Measurements from ENCODE around the gene TRIM61. TPM values are rescaled to one million over a fixed set of nuclear protein-coding genes. Genes with fewer than 3 reads are reported as not detected.
"Not testable (repeated sequence)": the region's sequence is repeated elsewhere in the genome, so short reads cannot be mapped to it uniquely, and the experiment has no call there.

TRIM61 gene
- total RNA-seq, 3 donors from 2014 or later: 0.73 TPM; not detected in 2

DNA sequence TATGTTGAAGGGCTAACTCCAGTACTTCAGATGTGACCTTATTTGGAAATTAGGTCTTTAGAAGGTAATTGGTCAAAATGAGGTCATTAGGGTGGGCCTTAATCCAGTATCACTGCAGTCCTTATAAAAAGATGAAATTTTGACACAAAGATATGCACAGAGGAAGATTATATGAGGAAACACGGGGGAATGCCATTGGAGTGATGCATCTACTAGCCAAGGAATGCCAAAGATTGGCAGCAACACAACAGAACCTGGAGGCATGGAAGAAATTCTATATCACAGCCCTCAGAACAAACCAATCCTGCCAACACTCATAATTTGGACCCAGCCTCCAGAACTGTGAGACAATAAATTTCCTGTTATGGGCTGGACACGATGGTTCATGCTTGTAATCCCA lies 17.6 kb downstream of the TRIM61 start:
- Histone ChIP-seq H3K36me3 (ENCODE audit: low read depth) (no peaks in the 10 kb centered on the region), H3K9me3 (no peaks in the 10 kb centered on the region), H3K4me3 (no peak overlapping the region), H3K4me1 (ENCODE audit: low read depth) (no peaks in the 10 kb centered on the region)
- ATAC-seq (no peak), DNase-seq (no peak)
- intact Hi-C loops (cut with DNase I, micrococcal nuclease): no loop called here
- TF ChIP-seq, protein P1, sequence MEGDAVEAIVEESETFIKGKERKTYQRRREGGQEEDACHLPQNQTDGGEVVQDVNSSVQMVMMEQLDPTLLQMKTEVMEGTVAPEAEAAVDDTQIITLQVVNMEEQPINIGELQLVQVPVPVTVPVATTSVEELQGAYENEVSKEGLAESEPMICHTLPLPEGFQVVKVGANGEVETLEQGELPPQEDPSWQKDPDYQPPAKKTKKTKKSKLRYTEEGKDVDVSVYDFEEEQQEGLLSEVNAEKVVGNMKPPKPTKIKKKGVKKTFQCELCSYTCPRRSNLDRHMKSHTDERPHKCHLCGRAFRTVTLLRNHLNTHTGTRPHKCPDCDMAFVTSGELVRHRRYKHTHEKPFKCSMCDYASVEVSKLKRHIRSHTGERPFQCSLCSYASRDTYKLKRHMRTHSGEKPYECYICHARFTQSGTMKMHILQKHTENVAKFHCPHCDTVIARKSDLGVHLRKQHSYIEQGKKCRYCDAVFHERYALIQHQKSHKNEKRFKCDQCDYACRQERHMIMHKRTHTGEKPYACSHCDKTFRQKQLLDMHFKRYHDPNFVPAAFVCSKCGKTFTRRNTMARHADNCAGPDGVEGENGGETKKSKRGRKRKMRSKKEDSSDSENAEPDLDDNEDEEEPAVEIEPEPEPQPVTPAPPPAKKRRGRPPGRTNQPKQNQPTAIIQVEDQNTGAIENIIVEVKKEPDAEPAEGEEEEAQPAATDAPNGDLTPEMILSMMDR (IDR thresholded peaks at IDR 0.05): no peak

DNA sequence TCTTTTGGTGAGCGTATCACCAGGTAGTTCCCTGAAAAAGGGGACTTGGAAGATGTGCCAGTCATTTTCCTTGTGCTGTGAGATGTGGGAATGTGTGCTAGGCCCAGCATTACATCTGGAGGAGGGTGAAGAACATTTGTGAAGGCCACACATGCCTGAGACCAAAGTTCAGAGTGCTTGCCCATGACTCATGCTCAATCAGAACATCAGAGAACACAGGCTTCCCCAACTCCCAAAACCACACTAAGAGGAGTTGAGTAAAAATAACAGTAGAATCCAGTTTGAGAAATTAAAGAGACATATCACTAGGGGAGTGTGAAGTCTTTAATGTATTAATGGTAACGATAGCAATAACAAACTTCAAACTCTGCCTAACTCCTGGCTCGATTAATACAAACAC lies 18.0 kb downstream of the TRIM61 start:
- H3K9me3 ChIP-seq; H3K4me3 ChIP-seq; DNase-seq; H3K4me1 ChIP-seq (ENCODE audit: low read depth); H3K36me3 ChIP-seq (ENCODE audit: low read depth); intact Hi-C loops (cut with DNase I, micrococcal nuclease); ATAC-seq: not testable (repeated sequence)

DNA sequence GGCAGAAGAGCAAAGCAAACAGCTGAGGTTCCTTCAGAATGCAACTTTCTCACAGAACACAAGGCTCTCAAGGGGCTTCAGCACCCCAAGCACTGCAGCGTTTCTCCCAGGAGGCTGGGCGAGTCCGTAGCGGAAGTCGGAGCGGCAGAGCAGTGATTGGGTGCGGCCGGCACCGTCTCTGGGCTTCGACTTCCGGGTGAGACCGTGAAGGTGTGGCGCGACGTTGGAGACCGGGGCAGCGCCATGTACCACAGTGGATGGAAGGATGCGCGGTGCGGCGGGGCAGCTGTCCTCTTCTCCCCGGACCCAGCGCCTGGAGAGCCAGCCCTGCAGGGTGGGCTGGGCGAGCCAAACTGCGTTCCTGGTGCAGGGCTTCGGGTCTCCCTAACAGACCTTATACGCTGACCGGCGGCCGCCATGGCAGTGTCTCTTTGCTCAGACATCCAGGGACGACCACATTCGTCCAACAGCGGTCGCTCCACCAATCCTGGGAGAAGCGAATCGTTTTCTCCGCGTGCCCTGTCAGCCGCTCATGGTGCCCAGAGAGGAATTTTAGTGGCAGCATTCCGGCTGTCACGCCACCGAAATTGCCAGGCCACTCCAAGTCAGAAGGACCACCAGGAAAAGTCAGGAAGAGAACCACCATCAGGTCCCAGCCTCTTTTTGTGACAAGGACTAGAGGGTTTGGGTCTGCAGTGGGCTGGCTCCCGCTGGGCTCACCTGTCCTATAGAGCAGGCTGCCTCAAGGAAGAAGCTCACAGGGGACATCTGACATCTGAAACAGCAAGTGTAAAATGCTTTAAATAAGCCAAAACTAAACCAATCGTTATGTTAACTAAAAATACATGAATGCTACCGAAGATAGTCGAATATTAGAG lies 20.5 kb downstream of the TRIM61 start:
- ATAC-seq (peak; percentile 100), DNase-seq (peak; percentile 87 to 89 (median 89))
- Histone ChIP-seq H3K4me3 (peak overlapping the region; percentile 12), H3K9me3 (no peaks in the 10 kb centered on the region), H3K4me1 (ENCODE audit: low read depth) (no peaks in the 10 kb centered on the region), H3K36me3 (ENCODE audit: low read depth) (no peaks in the 10 kb centered on the region)
- TF ChIP-seq, protein P1 (IDR thresholded peaks at IDR 0.05): no peak
- intact Hi-C loops (cut with DNase I, micrococcal nuclease): no loop called here

DNA sequence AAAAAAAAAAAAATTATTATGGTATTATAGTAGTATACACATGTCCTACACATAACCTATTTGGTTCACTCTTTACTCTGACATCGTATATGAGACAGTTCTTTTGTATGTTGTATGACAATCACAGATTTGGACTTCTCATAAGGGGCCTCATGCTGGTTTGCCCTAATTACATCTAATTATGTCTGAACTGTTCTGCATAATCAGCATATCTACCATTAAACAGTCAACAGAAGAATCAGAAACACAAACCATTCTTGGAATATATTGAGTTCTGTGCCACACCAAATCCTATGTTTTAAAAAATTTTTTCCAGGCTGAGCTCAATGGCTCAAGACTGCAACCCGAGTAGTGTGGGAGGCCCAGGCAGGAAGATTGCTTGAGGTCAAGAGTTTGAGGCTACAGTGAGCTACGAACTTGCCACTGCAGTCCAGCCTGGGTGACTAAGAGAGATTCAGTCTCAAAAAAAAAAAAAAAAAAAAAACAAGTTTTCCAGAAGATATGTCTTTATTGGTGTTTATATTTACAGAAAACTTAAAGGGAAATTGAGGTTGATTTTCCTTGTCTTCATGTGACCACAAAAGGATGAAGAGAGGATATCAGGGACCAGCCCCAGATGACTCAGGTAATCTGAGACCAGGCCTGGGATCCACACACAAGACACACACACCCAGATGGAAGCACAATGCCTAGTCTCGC lies 22.2 kb downstream of the TRIM61 start:
- intact Hi-C loops (cut with DNase I, micrococcal nuclease): no loop called here
- H3K9me3 ChIP-seq: no peaks in the 10 kb centered on the region
- H3K36me3 ChIP-seq (ENCODE audit: low read depth): no peaks in the 10 kb centered on the region
- no peak for ATAC-seq
- TF ChIP-seq, protein P1 (IDR thresholded peaks at IDR 0.05): no peak
- no peaks in the 10 kb centered on the region for H3K4me1 ChIP-seq (ENCODE audit: low read depth)
- no peak for DNase-seq
- H3K4me3 ChIP-seq: no peak overlapping the region

DNA sequence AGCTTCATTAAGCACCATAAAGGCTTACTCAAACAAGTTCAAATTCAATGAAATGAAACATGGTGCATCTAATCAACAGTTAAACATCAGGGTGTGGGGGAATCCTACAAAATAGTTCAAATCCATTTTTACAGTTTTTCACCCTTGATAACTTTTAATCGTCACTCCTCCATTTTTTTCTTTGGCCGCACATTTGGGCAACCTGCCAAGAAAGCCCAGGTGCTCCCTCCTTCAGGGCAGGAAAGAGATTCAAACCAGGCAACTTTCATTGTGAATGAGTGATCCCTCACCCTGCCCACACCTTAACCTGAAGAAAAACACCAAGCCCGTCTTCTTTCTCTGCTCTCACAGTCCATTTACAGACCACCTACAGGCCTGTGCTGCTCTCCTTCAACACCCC lies 24.9 kb downstream of the TRIM61 start:
- no peak for ATAC-seq
- TF ChIP-seq, protein P1 (IDR thresholded peaks at IDR 0.05): no peak
- Histone ChIP-seq H3K4me1 (ENCODE audit: low read depth) (no peaks in the 10 kb centered on the region), H3K4me3 (no peak overlapping the region), H3K9me3 (no peaks in the 10 kb centered on the region), H3K36me3 (ENCODE audit: low read depth) (no peaks in the 10 kb centered on the region)
- DNase-seq: no peak
- intact Hi-C loops (cut with DNase I, micrococcal nuclease): no loop called here

Measured in mucosa of descending colon (tissue), 3 donors.